Stimulated activated CD4-positive, alpha-beta T cell treated with anti-CD3 and anti-CD28 coated beads, Interleukin-1b, Interleukin-23, amount 100 ng/mL, for 24 hours (primary cell): ENCODE measurements around the gene CRMP1.

Experiments used
- DNase-seq, 4 experiments: peaks; one replicate each; pipeline ENCODE4 v3.0.0-alpha.2; 2020; ENCODE audit warnings: low read depth in 4 of 4, low spot score in 1 of 4

Gene CRMP1

DNA sequence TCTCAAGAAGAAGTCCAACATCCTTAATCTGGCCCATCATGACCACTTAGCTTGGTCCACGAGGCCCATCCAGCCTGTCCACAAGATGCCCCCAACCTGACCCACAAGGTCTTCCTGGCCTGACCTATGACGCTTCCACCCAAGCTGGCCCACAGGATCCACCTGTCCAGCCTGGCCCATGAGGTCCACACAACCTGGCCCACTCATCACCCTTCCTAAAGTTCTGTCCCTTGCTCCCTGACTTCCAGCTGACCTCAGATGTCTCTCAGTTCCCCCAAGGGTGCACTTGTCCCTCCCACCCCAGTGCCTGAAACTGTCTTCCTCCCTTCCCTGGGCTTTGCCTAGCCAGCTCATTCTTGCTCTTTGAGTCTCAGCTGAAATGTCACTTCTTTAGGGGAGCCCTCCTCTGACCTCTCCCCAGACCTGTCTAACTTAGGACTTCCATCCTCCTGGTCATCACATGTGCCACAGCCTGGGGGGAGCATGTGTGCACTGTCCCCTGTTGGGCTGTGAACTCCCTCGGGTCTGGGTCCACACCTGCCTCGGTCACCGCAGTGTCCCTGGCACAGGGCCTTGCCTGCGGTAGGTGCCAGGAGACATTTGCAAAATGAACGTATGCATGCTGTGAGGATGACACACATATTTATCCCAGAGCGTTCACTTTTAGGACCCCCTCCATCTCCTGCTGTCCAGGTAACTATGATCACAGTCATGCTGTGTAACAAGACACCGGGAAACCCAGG lies 120.2 kb downstream of the CRMP1 start:
- no peak for DNase-seq
